Loucy (cell line): Measurements from ENCODE around the gene SRGAP1.

Source experiments
- H2AFZ ChIP-seq: fragments of 200-600 bp; sonication (generic); 2 replicates; pipeline ENCODE4 v1.6.0; 2016; ENCODE audit warnings: antibody characterized with exemption, mild to moderate bottlenecking, low read length, moderate library complexity
- H3F3A ChIP-seq: fragments of 200-600 bp; 2 replicates; pipeline ENCODE4 v1.6.0; 2016; ENCODE audit warnings: antibody characterized with exemption, low read depth, mild to moderate bottlenecking
- H3K27me3 ChIP-seq: fragments of 200-600 bp; sonication (generic); 2 replicates; pipeline ENCODE4 v1.6.1; 2014; ENCODE audit warnings: low read length, mild to moderate bottlenecking; ENCODE audit not compliant: insufficient read depth, poor library complexity, severe bottlenecking
- H3K36me3 ChIP-seq: fragments of 200-600 bp; sonication (generic); 2 replicates; pipeline ENCODE4 v1.6.1; 2016; ENCODE audit warnings: low read length; ENCODE audit not compliant: insufficient read depth
- H3K4me1 ChIP-seq: fragments of 200-600 bp; sonication (generic); 2 replicates; pipeline ENCODE4 v1.5.1; 2014; ENCODE audit warnings: low read length, mild to moderate bottlenecking; ENCODE audit not compliant: insufficient read depth, poor library complexity, severe bottlenecking
- H3K4me2 ChIP-seq: fragments of 200-600 bp; sonication (generic); 2 replicates; pipeline ENCODE4 v1.6.0; 2014; ENCODE audit warnings: antibody characterized with exemption, low read length, low read depth, mild to moderate bottlenecking; ENCODE audit not compliant: poor library complexity, severe bottlenecking
- H3K4me3 ChIP-seq: fragments of 200-600 bp; sonication (generic); 2 replicates; pipeline ENCODE4 v1.5.1; 2014; ENCODE audit warnings: low read length, mild to moderate bottlenecking, mixed read lengths; ENCODE audit not compliant: poor library complexity, severe bottlenecking
- H3K79me2 ChIP-seq: fragments of 200-600 bp; sonication (generic); 2 replicates; pipeline ENCODE4 v1.6.1; 2014; ENCODE audit warnings: low read length; ENCODE audit not compliant: insufficient read depth
- H3K9ac ChIP-seq: fragments of 200-600 bp; sonication (generic); 2 replicates; pipeline ENCODE4 v1.6.0; 2014; ENCODE audit warnings: mild to moderate bottlenecking, low read depth, low read length, moderate library complexity; ENCODE audit not compliant: poor library complexity, severe bottlenecking
- H3K9me2 ChIP-seq: fragments of 200-600 bp; sonication (generic); replicated peaks from 2 replicates; pipeline ENCODE4 v1.6.1; 2016; ENCODE audit warnings: low read depth, low read length, mixed read lengths
- H3K9me3 ChIP-seq: fragments of 200-600 bp; sonication (generic); 2 replicates; pipeline ENCODE4 v1.6.1; 2014; ENCODE audit warnings: mild to moderate bottlenecking, antibody characterized with exemption, low read length, low read depth; ENCODE audit not compliant: insufficient read depth
- H4K20me1 ChIP-seq: fragments of 200-600 bp; sonication (generic); 2 replicates; pipeline ENCODE4 v1.6.0; 2014; ENCODE audit warnings: antibody characterized with exemption, low read length, mild to moderate bottlenecking; ENCODE audit not compliant: insufficient read depth, poor library complexity, severe bottlenecking
- EZH2phosphoT487 ChIP-seq: fragments of 200-600 bp; IDR thresholded peaks from 2 replicates; pipeline ENCODE4 v1.6.1; 2018; ENCODE audit warnings: antibody characterized with exemption, mild to moderate bottlenecking, moderate library complexity, borderline replicate concordance
- TF ChIP-seq, protein P1 (sequence below): fragments of 200-600 bp; sonication (generic); conservative IDR thresholded peaks from 2 replicates; pipeline ENCODE4 v1.5.1; 2014; ENCODE audit warnings: mild to moderate bottlenecking, antibody characterized with exemption, low read length

SRGAP1 gene

DNA sequence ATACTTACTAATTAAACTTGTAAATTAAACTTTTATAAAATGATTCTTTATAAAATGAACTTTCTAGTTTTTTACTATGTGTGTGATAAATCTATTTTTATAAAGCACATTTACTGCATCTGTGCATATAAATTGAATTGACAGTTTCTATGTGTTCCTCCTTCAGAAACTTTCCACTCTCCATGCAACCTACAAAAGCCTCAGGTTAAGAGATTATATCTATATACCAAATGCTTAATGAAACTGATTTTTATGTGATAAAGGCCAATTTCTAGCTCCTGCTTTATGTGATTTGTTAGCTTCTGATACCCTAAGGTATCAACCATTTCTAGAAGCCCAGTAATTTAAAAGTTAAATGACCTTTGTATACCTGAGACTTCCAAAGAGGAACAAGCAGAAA is 174.0 kb downstream of the SRGAP1 start:
- Histone ChIP-seq H3K4me3 (no peak overlapping the region), H3K4me1 (no peaks in the 10 kb centered on the region), H3K36me3 (no peaks in the 10 kb centered on the region), H3K9me2 (no peaks in the 10 kb centered on the region), H3K79me2 (no peaks in the 10 kb centered on the region), H2AFZ (no peak overlapping the region), H3K9ac (no peak overlapping the region), H3K27me3 (no peaks in the 10 kb centered on the region), H4K20me1 (no peaks in the 10 kb centered on the region), H3K4me2 (no peak overlapping the region), H3K9me3 (no peaks in the 10 kb centered on the region), H3F3A (no peaks in the 10 kb centered on the region)
- TF ChIP-seq EZH2phosphoT487 = no peak
- TF ChIP-seq, protein P1, sequence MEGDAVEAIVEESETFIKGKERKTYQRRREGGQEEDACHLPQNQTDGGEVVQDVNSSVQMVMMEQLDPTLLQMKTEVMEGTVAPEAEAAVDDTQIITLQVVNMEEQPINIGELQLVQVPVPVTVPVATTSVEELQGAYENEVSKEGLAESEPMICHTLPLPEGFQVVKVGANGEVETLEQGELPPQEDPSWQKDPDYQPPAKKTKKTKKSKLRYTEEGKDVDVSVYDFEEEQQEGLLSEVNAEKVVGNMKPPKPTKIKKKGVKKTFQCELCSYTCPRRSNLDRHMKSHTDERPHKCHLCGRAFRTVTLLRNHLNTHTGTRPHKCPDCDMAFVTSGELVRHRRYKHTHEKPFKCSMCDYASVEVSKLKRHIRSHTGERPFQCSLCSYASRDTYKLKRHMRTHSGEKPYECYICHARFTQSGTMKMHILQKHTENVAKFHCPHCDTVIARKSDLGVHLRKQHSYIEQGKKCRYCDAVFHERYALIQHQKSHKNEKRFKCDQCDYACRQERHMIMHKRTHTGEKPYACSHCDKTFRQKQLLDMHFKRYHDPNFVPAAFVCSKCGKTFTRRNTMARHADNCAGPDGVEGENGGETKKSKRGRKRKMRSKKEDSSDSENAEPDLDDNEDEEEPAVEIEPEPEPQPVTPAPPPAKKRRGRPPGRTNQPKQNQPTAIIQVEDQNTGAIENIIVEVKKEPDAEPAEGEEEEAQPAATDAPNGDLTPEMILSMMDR = no peak

DNA sequence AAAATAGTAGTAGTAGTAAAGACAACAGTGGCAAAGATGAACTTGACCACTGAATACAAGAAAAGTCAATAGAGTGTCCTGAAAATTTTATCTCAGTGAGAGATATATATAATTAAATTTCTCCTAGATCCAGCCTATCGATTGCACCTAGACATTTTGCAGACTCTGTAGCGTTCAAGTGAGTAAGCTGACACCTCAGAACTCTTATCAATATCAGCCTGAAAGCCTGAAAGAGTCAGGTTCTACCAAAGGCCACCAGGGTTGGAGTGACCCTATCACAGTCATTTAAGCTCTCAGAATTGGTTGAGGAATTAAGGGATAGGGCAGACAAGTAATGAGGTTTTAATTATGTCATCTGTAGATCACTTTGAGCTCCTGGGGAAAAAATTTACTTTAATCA is 174.6 kb downstream of the SRGAP1 start:
- Histone ChIP-seq H3K79me2 (no peaks in the 10 kb centered on the region), H3K9me2 (no peaks in the 10 kb centered on the region), H3K36me3 (no peaks in the 10 kb centered on the region), H2AFZ (no peak overlapping the region), H3K4me2 (no peak overlapping the region), H3K4me3 (no peak overlapping the region), H3K9ac (no peak overlapping the region), H3K9me3 (no peaks in the 10 kb centered on the region), H3K4me1 (no peaks in the 10 kb centered on the region), H4K20me1 (no peaks in the 10 kb centered on the region), H3F3A (no peaks in the 10 kb centered on the region), H3K27me3 (no peaks in the 10 kb centered on the region)
- TF ChIP-seq EZH2phosphoT487 = no peak

DNA sequence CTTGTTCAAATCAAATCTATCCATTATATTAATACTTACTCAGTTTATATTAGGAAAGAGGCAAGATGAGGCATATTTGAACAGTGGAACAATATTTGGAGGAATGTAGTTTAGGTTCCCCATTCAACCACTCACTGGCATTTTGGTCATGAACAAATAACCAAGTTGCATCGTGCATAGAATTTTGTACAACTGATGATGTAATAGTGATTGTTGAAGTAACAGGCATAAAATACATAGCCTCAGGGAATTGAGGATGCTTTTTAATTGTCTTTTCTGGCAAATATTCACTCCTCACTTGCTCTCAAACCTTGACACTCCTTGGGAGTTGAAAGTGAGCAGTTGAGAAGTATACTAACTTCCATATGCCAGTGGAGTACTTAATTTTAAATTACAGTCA is 175.2 kb downstream of the SRGAP1 start:
- H3K9me2 ChIP-seq = no peaks in the 10 kb centered on the region
- no peak overlapping the region for H2AFZ ChIP-seq
- H3K4me1 ChIP-seq = no peaks in the 10 kb centered on the region
- no peak for TF ChIP-seq EZH2phosphoT487
- TF ChIP-seq, protein P1 = no peak
- no peaks in the 10 kb centered on the region for H3K36me3 ChIP-seq
- H3K27me3 ChIP-seq = no peaks in the 10 kb centered on the region
- no peaks in the 10 kb centered on the region for H3K9me3 ChIP-seq
- H3K4me3 ChIP-seq = no peak overlapping the region
- H4K20me1 ChIP-seq = no peaks in the 10 kb centered on the region
- no peak overlapping the region for H3K9ac ChIP-seq
- H3F3A ChIP-seq = no peaks in the 10 kb centered on the region
- no peaks in the 10 kb centered on the region for H3K79me2 ChIP-seq
- H3K4me2 ChIP-seq = no peak overlapping the region

DNA sequence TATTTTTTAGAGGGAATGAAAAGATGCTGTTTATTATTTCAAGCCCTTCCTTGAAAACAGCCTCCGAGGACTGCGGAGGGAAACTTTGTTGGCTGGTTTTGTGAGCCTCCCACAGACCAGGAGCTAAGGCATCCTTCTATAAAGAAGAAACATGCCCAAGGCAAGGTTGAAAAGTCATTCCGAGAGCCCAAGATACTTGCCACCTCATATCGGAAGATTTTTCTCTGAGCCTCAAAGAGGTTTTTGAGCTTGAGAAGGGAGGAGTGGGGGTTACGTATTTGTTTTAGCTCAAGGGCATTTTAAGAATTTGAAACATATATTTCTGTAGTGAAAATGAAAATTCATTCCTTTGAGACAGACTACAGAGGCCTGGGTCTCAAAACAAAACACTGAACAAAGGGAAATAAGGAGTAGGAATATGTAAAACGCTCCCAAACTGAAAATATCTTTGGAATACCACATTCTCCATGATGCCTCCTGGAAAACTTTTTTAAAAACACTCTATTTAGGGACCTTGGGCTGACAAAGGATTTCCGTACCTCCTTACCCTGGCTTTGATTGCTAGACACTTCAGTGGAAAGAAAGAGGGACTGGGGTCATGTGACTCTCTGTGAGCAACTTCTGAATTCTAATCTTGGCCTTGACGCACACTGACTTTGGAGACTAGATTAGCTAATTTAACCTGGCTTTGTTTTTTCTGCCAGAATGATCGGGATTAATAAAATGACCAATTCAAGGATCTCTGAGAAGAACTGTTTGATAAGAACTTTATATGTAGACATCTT is 180.9 kb downstream of the SRGAP1 start:
- no peaks in the 10 kb centered on the region for H3F3A ChIP-seq
- no peaks in the 10 kb centered on the region for H3K79me2 ChIP-seq
- no peak overlapping the region for H3K4me2 ChIP-seq
- H3K4me3 ChIP-seq = no peak overlapping the region
- no peaks in the 10 kb centered on the region for H3K9me3 ChIP-seq
- no peak overlapping the region for H3K9ac ChIP-seq
- no peaks in the 10 kb centered on the region for H4K20me1 ChIP-seq
- H2AFZ ChIP-seq = no peak overlapping the region
- H3K36me3 ChIP-seq = no peaks in the 10 kb centered on the region
- H3K27me3 ChIP-seq = no peaks in the 10 kb centered on the region
- H3K4me1 ChIP-seq = no peaks in the 10 kb centered on the region
- H3K9me2 ChIP-seq = no peaks in the 10 kb centered on the region
- TF ChIP-seq, protein P1 = no peak
- TF ChIP-seq EZH2phosphoT487 = no peak
